Measurements from ENCODE around the gene ABL1.

The ABL1 gene

GRCh38 chr9:130833031-130833990, 1.7 kb upstream of the ABL1 start:
- TF ChIP-seq CTCF (IDR thresholded peaks at IDR 0.05), result no peak

GRCh38 chr9:130835441-130836298, 616 bp downstream of the ABL1 start:
- TF ChIP-seq CTCF (IDR thresholded peaks at IDR 0.05), result no peak

GRCh38 chr9:130837002-130837511, 2.0 kb downstream of the ABL1 start:
- no peak for TF ChIP-seq CTCF (IDR thresholded peaks at IDR 0.05)

- no peak for TF ChIP-seq CTCF (IDR thresholded peaks at IDR 0.05)
Observed at GRCh38 chr9:130837643-130838042, 2.6 kb downstream of the ABL1 start.

- TF ChIP-seq CTCF (IDR thresholded peaks at IDR 0.05), result no peak
Observed at GRCh38 chr9:130839132-130840111, 4.4 kb downstream of the ABL1 start.

GRCh38 chr9:130842545-130842944, 7.5 kb downstream of the ABL1 start:
- no peak for TF ChIP-seq CTCF (IDR thresholded peaks at IDR 0.05)
